ENCODE data around the gene CXCL5.

- TF ChIP-seq REST (IDR thresholded peaks at IDR 0.05; ENCODE audit: insufficient read depth in 1 of 2, low read depth in 2 of 2, low read length in 1 of 2), result no peak
- peak; percentile 72 for TF ChIP-seq CTCF (IDR thresholded peaks at IDR 0.05)
- no peak for TF ChIP-seq POLR2AphosphoS5 (IDR thresholded peaks at IDR 0.05; ENCODE audit: low read depth, low read length)
- TF ChIP-seq TCF7L2 (IDR thresholded peaks at IDR 0.05; ENCODE audit: low read depth, low read length), result no peak
- no peak for TF ChIP-seq SIN3A (IDR thresholded peaks at IDR 0.05; ENCODE audit: borderline replicate concordance, insufficient read depth, low read depth, low read length)
Measured at GRCh38 chr4:74038425-74039314, 40.2 kb upstream of the CXCL5 start, which contains the start of gene CXCL3.

All from Panc1 (cell line).